ACC112 (cell line): ENCODE data around the gene UBE2R2.
"Not testable (repeated sequence)": the region's sequence is repeated elsewhere in the genome, so short reads cannot be mapped to it uniquely, and the experiment has no call there.

Source experiments
- H2AFZ ChIP-seq: fragments of 200-600 bp; sonication (generic); one replicate; pipeline ENCODE4 v1.6.0; 2017; ENCODE audit warnings: antibody characterized with exemption, low read length; ENCODE audit not compliant: unreplicated experiment
- H3K27ac ChIP-seq: fragments of 200-600 bp; sonication (generic); 2 replicates; pipeline ENCODE4 v1.5.1; 2014; ENCODE audit warnings: low read depth, mild to moderate bottlenecking, antibody characterized with exemption, low read length, moderate library complexity
- H3K27me3 ChIP-seq: fragments of 200-600 bp; sonication (generic); 2 replicates; pipeline ENCODE4 v1.6.1; 2014; ENCODE audit warnings: mild to moderate bottlenecking, antibody characterized with exemption, low read length, moderate library complexity, mixed read lengths; ENCODE audit not compliant: insufficient read depth
- H3K36me3 ChIP-seq: fragments of 200-600 bp; sonication (generic); 2 replicates; pipeline ENCODE4 v1.6.1; 2016; ENCODE audit warnings: mild to moderate bottlenecking, antibody characterized with exemption, low read length, moderate library complexity, mixed read lengths; ENCODE audit not compliant: insufficient read depth
- H3K4me1 ChIP-seq: fragments of 200-600 bp; sonication (generic); one replicate; pipeline ENCODE4 v1.6.1; 2016; ENCODE audit warnings: low read length, mixed read lengths; ENCODE audit not compliant: insufficient read depth, unreplicated experiment, control insufficient read depth
- H3K4me3 ChIP-seq: fragments of 200-600 bp; sonication (generic); 2 replicates; pipeline ENCODE4 v1.5.1; 2014; ENCODE audit warnings: mild to moderate bottlenecking, low read depth, low read length
- H3K79me2 ChIP-seq: fragments of 200-600 bp; sonication (generic); one replicate; pipeline ENCODE4 v1.6.0; 2016; ENCODE audit warnings: low read length; ENCODE audit not compliant: control insufficient read depth, unreplicated experiment, insufficient read depth

Gene UBE2R2

DNA sequence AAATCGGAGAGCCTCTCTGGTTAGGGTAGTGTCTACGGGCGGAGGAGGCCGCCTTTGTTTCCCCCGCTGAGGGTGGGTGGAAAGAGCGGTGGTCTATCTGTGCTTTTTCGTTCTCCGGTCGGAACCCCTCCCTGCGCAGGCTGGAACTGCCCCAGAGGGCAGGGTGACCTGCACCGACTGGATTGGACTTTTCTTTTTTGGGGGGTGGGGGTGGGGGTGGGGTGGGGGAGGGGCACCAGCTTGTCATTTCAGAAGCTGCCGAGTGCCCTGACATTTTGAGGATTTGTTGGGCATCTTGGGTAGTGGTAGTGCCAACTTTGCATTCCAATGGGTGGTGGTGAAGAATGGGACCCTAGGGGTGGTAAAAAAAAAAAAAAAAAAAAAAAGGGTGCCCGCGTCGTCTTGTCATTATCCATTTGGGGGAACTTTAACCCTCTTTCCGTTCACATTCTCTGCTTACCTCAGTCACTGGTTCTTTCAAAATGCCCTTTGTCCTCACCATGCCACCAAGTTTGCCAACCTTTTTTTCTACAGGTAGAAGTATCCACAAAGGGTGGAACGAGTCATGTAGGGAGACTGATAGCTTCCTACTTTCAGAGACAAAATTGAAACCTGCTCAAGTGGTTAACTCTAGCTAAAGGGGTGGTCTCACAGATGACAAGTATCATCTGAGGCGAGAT lies 1.3 kb downstream of the UBE2R2 start:
- peaks cover 52% of the 10 kb centered on the region for H3K4me1 ChIP-seq
- H3K36me3 ChIP-seq = no peaks in the 10 kb centered on the region
- H2AFZ ChIP-seq = no peak overlapping the region
- no peaks in the 10 kb centered on the region for H3K27me3 ChIP-seq
- H3K4me3 ChIP-seq = peak overlapping the region; percentile 98
- H3K27ac ChIP-seq = peak overlapping the region; percentile 97
- H3K79me2 ChIP-seq = peaks cover 62% of the 10 kb centered on the region

DNA sequence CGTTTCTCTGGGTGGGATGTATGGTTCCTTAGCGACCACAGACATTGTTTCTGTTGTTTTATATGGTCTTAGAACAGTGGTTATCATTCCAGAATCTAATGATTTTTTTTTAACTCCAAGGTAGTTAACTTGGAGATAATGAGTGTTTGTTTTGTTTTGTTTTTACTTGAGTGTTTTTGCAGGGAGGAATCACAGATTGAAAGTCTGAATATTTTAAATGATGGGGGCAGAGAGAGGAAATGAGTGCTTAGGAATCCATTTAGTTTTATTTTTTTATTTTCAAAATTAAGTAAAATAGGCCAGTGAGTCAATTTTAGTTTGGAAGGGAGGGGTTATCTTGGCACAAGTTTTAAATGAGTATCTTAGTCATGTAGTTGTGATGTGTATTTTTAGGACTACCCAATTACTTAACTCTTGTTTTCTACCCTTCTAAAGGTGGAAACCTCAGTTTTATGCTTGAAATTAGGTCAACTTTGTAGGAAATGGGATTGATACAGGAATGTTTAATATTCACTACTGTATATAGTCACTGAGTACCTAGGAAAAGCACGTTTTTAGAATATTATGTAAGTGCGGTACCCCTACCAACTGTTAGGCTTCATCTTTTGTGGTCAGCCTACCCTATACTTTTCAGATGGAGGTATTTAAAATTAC lies 2.0 kb downstream of the UBE2R2 start:
- peaks cover 49% of the 10 kb centered on the region for H3K4me1 ChIP-seq
- peak overlapping the region; percentile 97 for H3K27ac ChIP-seq
- no peak overlapping the region for H2AFZ ChIP-seq
- peaks cover 69% of the 10 kb centered on the region for H3K79me2 ChIP-seq
- H3K27me3 ChIP-seq = no peaks in the 10 kb centered on the region
- peaks cover 5% of the 10 kb centered on the region for H3K36me3 ChIP-seq
- peak overlapping the region; percentile 98 for H3K4me3 ChIP-seq

DNA sequence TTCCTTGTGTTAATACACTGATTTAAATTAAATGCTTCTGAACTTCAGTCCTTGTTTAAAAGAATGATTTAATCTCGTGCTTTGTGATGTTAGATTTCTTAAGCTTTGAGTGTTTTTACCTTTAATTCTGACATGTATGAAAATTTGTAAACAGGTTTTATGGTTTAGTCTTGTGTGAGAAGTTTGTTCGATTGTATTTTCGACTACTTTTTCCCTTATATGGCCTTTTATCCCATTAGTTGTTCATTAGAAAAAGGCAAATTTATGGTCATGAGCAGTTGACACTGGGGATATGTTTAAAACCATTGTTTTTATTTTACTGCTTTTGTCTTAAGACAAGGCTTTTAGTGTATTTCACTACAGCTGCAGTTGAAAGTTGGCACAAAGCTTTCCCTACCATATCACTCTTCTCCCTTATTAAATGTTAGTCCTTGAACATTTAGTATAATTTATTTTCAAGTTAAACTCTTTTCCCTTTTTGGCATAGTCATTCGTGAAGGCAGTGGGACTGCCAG lies 3.3 kb downstream of the UBE2R2 start:
- Histone ChIP-seq H3K79me2 (peaks cover 80% of the 10 kb centered on the region), H3K27ac (no peak overlapping the region), H3K4me1 (peaks cover 37% of the 10 kb centered on the region), H3K4me3 (peak overlapping the region; percentile 98), H2AFZ (no peak overlapping the region), H3K27me3 (no peaks in the 10 kb centered on the region), H3K36me3 (peaks cover 6% of the 10 kb centered on the region)

DNA sequence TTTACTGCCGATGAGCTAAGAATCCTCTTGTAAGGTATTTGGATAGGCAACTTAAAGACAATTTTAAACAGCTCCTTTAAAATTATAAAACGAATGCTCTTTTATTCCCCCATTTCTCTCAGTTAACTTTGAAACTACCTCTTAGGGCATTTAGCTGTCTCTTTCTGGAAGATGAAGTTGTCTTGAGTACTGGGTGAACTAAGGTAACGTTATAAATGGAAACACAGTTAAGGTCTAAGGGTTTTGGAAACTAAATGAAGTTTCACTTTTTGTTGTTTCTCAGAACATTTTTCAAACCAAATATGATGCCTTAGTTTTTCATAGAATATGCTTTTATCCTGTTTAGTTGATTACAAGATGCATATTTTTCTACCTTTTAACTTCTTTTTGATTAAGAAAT lies 6.8 kb downstream of the UBE2R2 start:
- H3K27ac ChIP-seq = no peak overlapping the region
- H2AFZ ChIP-seq = no peak overlapping the region
- H3K4me1 ChIP-seq = peaks cover 23% of the 10 kb centered on the region
- no peaks in the 10 kb centered on the region for H3K27me3 ChIP-seq
- H3K4me3 ChIP-seq = no peak overlapping the region
- peaks cover 6% of the 10 kb centered on the region for H3K36me3 ChIP-seq
- peaks cover 88% of the 10 kb centered on the region for H3K79me2 ChIP-seq

DNA sequence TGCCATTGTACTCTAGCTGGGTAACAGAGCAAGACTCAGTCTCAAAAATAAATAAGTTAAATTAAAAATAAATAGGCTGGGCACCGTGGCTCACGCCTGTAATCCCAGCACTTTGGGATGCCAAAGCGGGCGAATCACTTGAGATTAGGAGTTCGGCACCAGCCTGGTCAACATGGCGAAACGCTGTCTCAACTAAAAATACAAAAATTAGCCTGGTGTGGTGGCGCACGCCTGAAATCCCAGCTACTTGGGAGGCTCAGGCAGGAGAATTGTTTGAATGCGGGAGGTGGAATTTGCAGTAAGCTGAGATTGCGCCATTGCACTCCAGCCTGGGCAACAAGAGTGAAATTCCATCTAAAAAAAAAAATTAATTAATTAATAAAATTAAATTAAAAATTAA lies 10.3 kb downstream of the UBE2R2 start:
- H3K4me3 ChIP-seq, H2AFZ ChIP-seq, H3K36me3 ChIP-seq, H3K27ac ChIP-seq, H3K27me3 ChIP-seq, H3K4me1 ChIP-seq: not testable (repeated sequence)
- peaks cover 79% of the 10 kb centered on the region for H3K79me2 ChIP-seq

DNA sequence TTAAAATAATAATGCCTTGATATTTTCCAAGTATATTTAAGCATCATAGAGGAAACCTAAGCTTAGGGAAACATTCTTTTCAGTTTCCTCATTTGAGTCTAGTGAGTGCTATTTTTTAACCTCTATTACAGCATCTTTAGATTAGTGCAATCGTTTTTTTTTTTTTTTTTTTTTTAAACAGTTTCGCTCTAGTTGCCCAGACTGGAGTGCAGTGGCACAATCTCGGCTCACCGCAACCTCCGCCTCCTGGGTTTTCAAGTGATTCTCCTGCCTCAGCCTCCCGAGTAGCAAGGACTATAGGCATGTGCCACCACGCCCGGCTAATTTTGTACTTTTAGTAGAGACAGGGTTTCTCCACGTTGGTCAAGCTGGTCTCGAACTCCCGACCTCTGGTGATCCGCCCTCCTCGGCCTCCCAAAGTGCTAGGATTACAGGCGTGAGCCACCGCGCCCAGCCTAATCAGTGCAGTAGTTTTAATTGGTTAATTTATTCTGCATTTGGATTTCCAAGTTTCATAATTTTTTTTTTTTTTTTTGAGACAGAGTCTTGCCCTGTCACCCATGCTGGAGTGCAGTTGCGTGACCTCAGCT lies 12.8 kb downstream of the UBE2R2 start:
- H3K27me3 ChIP-seq, H3K27ac ChIP-seq, H2AFZ ChIP-seq, H3K36me3 ChIP-seq, H3K4me1 ChIP-seq, H3K4me3 ChIP-seq: not testable (repeated sequence)
- peaks cover 75% of the 10 kb centered on the region for H3K79me2 ChIP-seq

DNA sequence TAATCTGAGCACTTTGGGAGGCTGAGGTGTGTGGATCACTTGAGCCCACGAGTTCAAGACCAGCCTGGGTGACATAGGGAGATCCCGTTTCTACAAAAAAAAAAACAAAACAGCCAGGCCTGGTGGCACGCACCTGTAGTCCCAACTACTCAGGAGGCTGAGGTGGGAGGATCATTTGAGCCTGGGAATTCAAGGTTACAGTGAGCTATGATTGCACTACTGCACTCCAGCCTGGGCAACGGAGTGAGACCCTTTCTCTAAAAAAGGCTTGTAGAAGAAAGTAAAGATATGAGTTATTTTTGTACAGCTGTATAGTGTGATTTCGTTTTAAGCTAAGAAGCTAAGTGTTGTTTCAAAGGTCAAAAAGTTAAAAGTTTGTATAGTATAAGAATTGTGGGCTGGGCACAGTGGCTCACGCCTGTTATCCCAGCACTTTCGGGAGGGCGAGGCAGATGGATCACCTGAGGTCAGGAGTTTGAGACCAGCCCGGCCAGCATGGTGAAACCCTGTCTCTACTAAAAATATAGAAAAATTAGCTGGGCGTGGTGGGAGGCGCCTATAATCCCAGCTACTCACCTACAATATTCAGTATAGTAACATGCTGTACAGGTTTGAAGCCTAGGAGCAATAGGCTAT lies 18.8 kb downstream of the UBE2R2 start:
- Histone ChIP-seq H2AFZ (no peak overlapping the region), H3K27me3 (no peaks in the 10 kb centered on the region), H3K4me1 (peaks cover 24% of the 10 kb centered on the region), H3K4me3 (no peak overlapping the region), H3K79me2 (peaks cover 73% of the 10 kb centered on the region), H3K27ac (peak overlapping the region; percentile 84), H3K36me3 (no peaks in the 10 kb centered on the region)

DNA sequence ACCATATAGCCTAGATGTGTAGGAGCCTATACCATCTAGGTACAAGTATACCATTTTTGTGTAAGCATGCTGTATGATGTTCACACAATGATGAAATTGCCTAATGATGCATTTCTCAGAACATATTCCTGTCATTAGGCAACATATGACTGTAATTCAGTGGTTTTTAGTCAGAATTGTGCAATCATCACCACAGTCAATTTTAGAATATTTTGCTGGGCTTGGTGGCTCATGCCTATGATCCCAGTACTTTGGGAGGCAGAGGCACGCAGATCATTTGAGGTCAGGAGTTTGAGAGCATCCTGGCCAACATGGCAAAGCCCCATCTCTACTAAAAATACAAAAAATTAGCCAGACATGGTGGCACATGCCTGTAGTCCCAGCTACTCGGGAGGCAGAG lies 19.3 kb downstream of the UBE2R2 start:
- H3K4me3 ChIP-seq, H3K27me3 ChIP-seq, H2AFZ ChIP-seq, H3K36me3 ChIP-seq: not testable (repeated sequence)
- H3K79me2 ChIP-seq = peaks cover 74% of the 10 kb centered on the region
- peak overlapping the region; percentile 84 for H3K27ac ChIP-seq
- H3K4me1 ChIP-seq = peaks cover 24% of the 10 kb centered on the region

DNA sequence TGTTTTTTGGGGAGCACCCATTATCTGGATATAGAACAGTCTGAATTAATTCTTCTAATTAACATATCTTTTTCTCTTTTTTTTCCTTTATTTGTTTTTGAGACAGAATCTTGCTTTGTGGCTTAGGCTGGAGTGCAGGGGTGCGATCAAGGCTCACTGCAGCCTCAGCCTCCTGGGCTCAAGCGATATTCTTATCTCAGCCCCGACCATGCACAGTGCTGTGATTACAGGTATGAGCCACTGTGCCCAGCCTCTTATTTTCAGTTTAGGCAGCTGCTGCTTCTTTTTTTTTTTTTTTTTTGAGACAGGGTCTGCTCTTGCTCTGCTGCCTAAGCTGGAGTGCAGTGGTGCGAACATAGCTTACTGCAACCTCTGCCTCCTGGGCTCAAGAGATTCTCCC lies 20.2 kb downstream of the UBE2R2 start:
- peak overlapping the region; percentile 84 for H3K27ac ChIP-seq
- peaks cover 24% of the 10 kb centered on the region for H3K4me1 ChIP-seq
- H3K79me2 ChIP-seq = peaks cover 76% of the 10 kb centered on the region
- H3K4me3 ChIP-seq = no peak overlapping the region
- no peak overlapping the region for H2AFZ ChIP-seq
- H3K27me3 ChIP-seq = no peaks in the 10 kb centered on the region
- no peaks in the 10 kb centered on the region for H3K36me3 ChIP-seq

DNA sequence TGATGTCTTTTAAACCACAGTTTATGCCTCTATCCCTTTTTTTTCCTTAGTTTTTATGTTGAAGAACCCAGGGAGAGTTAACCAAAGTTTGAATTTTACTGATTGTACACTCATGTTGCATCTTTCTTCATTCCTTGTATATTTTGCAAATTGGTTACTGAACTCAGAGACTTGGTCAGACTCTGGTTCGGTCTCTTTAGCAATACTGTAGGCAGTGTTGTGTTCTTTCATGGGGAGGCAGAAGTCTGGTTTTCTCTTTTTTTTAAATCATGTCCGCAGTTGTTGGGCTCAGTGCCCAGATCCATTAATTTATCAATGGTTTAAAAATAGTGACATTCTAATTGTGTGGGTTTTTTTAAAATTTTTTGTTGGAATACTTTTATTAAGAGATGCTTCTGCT lies 23.4 kb downstream of the UBE2R2 start:
- H3K4me1 ChIP-seq = peaks cover 27% of the 10 kb centered on the region
- H2AFZ ChIP-seq = no peak overlapping the region
- H3K36me3 ChIP-seq = no peaks in the 10 kb centered on the region
- H3K79me2 ChIP-seq = peaks cover 84% of the 10 kb centered on the region
- H3K27ac ChIP-seq = no peak overlapping the region
- no peaks in the 10 kb centered on the region for H3K27me3 ChIP-seq
- H3K4me3 ChIP-seq = no peak overlapping the region
